ENCODE measurements around the gene SLAMF9. TPM values are rescaled to one million over a fixed set of nuclear protein-coding genes. Genes with fewer than 3 reads are reported as not detected.

SLAMF9 gene
- polyA plus RNA-seq, 2 donors = 0.05 to 0.14 TPM

- H3K36me3 ChIP-seq (ENCODE audit: control insufficient read depth in 2 of 2, insufficient read depth in 2 of 2, low read length in 1 of 2) = peaks cover 0 to 2% of the 10 kb centered on the region in 2 donors
- peak overlapping the region in 1 of 2 donors; percentile 6 for H3K27ac ChIP-seq (ENCODE audit: low read depth in 2 of 2, low read length in 1 of 2)
- no peaks in the 10 kb centered on the region for H3K27me3 ChIP-seq (ENCODE audit: control insufficient read depth in 1 of 2, insufficient read depth in 2 of 2, low read length in 2 of 2)
- H3K4me3 ChIP-seq (ENCODE audit: low read depth in 1 of 2, low read length in 2 of 2) = no peak overlapping the region
- H3K9me3 ChIP-seq (ENCODE audit: control insufficient read depth in 2 of 2, insufficient read depth in 1 of 2, low read depth in 1 of 2, low read length in 1 of 2) = no peaks in the 10 kb centered on the region
- 83 to 88% methylated on average over 3 of the region's 3 CpGs for WGBS, 2 donors
- H3K4me1 ChIP-seq (ENCODE audit: control insufficient read depth in 2 of 2, insufficient read depth in 2 of 2, low read length in 1 of 2) = peaks cover 3 to 16% of the 10 kb centered on the region in 2 donors
These were observed 22.3 kb downstream of the SLAMF9 start for GRCh38 chr1:159931795-159932173.

- 86 to 89% methylated on average over 13 of the region's 13 CpGs for WGBS, 2 donors
These were observed 22.8 kb downstream of the SLAMF9 start for GRCh38 chr1:159931101-159931794.

DNA sequence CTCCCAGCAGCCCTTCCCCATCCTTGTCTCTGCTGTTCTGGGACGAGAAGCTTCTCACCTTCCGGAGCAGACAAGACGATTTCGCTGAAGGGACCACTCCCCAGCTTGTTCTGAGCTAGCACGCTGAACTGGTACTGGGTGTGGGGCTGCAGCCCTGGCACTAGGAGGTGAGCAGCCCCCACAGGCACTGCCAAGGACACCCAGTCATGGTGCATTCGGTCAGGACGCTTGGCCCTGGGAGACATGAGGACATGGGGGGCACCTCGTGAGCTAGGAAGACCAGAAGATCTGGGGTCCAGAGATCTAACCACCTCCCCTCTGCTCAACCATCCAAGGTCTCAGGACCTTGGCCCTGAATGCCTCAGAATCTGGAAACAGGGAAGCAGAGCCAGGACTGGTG is 23.4 kb downstream of the SLAMF9 start:
- Histone ChIP-seq H3K36me3 (ENCODE audit: control insufficient read depth in 2 of 2, insufficient read depth in 2 of 2, low read length in 1 of 2) (peaks cover 0 to 2% of the 10 kb centered on the region in 2 donors), H3K4me1 (ENCODE audit: control insufficient read depth in 2 of 2, insufficient read depth in 2 of 2, low read length in 1 of 2) (peaks cover 3 to 16% of the 10 kb centered on the region in 2 donors), H3K27me3 (ENCODE audit: control insufficient read depth in 1 of 2, insufficient read depth in 2 of 2, low read length in 2 of 2) (no peaks in the 10 kb centered on the region), H3K27ac (ENCODE audit: low read depth in 2 of 2, low read length in 1 of 2) (no peak overlapping the region), H3K4me3 (ENCODE audit: low read depth in 1 of 2, low read length in 2 of 2) (no peak overlapping the region), H3K9me3 (ENCODE audit: control insufficient read depth in 2 of 2, insufficient read depth in 1 of 2, low read depth in 1 of 2, low read length in 1 of 2) (no peaks in the 10 kb centered on the region)
- WGBS, 2 donors = 92 to 95% methylated on average over 8 of the region's 8 CpGs

More at GRCh38 chr1:159931101-159931794, 22.8 kb downstream of the SLAMF9 start:
- Histone ChIP-seq H3K4me1 (ENCODE audit: control insufficient read depth in 2 of 2, insufficient read depth in 2 of 2, low read length in 1 of 2) (peaks cover 3 to 14% of the 10 kb centered on the region in 2 donors), H3K4me3 (ENCODE audit: low read depth in 1 of 2, low read length in 2 of 2) (no peak overlapping the region), H3K27ac (ENCODE audit: low read depth in 2 of 2, low read length in 1 of 2) (no peak overlapping the region), H3K27me3 (ENCODE audit: control insufficient read depth in 1 of 2, insufficient read depth in 2 of 2, low read length in 2 of 2) (no peaks in the 10 kb centered on the region), H3K9me3 (ENCODE audit: control insufficient read depth in 2 of 2, insufficient read depth in 1 of 2, low read depth in 1 of 2, low read length in 1 of 2) (no peaks in the 10 kb centered on the region), H3K36me3 (ENCODE audit: control insufficient read depth in 2 of 2, insufficient read depth in 2 of 2, low read length in 1 of 2) (peaks cover 0 to 2% of the 10 kb centered on the region in 2 donors)

GRCh38 chr1:159930216-159930615 is 23.8 kb downstream of the SLAMF9 start:
- Histone ChIP-seq H3K27ac (ENCODE audit: low read depth in 2 of 2, low read length in 1 of 2) (no peak overlapping the region), H3K9me3 (ENCODE audit: control insufficient read depth in 2 of 2, insufficient read depth in 1 of 2, low read depth in 1 of 2, low read length in 1 of 2) (no peaks in the 10 kb centered on the region), H3K4me3 (ENCODE audit: low read depth in 1 of 2, low read length in 2 of 2) (no peak overlapping the region), H3K36me3 (ENCODE audit: control insufficient read depth in 2 of 2, insufficient read depth in 2 of 2, low read length in 1 of 2) (peaks cover 0 to 2% of the 10 kb centered on the region in 2 donors), H3K27me3 (ENCODE audit: control insufficient read depth in 1 of 2, insufficient read depth in 2 of 2, low read length in 2 of 2) (no peaks in the 10 kb centered on the region), H3K4me1 (ENCODE audit: control insufficient read depth in 2 of 2, insufficient read depth in 2 of 2, low read length in 1 of 2) (peaks cover 3 to 16% of the 10 kb centered on the region in 2 donors)
- 84 to 90% methylated on average over 11 of the region's 11 CpGs for WGBS, 2 donors

GRCh38 chr1:159929155-159930051 is 24.6 kb downstream of the SLAMF9 start:
- H3K27me3 ChIP-seq (ENCODE audit: control insufficient read depth in 1 of 2, insufficient read depth in 2 of 2, low read length in 2 of 2) = no peaks in the 10 kb centered on the region
- H3K27ac ChIP-seq (ENCODE audit: low read depth in 2 of 2, low read length in 1 of 2) = peak overlapping the region in 1 of 2 donors; percentile 36
- H3K4me1 ChIP-seq (ENCODE audit: control insufficient read depth in 2 of 2, insufficient read depth in 2 of 2, low read length in 1 of 2) = peaks cover 3 to 16% of the 10 kb centered on the region in 2 donors
- H3K36me3 ChIP-seq (ENCODE audit: control insufficient read depth in 2 of 2, insufficient read depth in 2 of 2, low read length in 1 of 2) = peaks cover 0 to 2% of the 10 kb centered on the region in 2 donors
- no peaks in the 10 kb centered on the region for H3K9me3 ChIP-seq (ENCODE audit: control insufficient read depth in 2 of 2, insufficient read depth in 1 of 2, low read depth in 1 of 2, low read length in 1 of 2)
- H3K4me3 ChIP-seq (ENCODE audit: low read depth in 1 of 2, low read length in 2 of 2) = no peak overlapping the region
- 68 to 73% methylated on average over 48 of the region's 48 CpGs for WGBS, 2 donors

GRCh38 chr1:159928491-159929050 is 25.5 kb downstream of the SLAMF9 start:
- Histone ChIP-seq H3K4me1 (ENCODE audit: control insufficient read depth in 2 of 2, insufficient read depth in 2 of 2, low read length in 1 of 2) (peaks cover 3 to 14% of the 10 kb centered on the region in 2 donors), H3K36me3 (ENCODE audit: control insufficient read depth in 2 of 2, insufficient read depth in 2 of 2, low read length in 1 of 2) (peaks cover 0 to 2% of the 10 kb centered on the region in 2 donors), H3K27me3 (ENCODE audit: control insufficient read depth in 1 of 2, insufficient read depth in 2 of 2, low read length in 2 of 2) (no peaks in the 10 kb centered on the region), H3K9me3 (ENCODE audit: control insufficient read depth in 2 of 2, insufficient read depth in 1 of 2, low read depth in 1 of 2, low read length in 1 of 2) (no peaks in the 10 kb centered on the region), H3K4me3 (ENCODE audit: low read depth in 1 of 2, low read length in 2 of 2) (no peak overlapping the region), H3K27ac (ENCODE audit: low read depth in 2 of 2, low read length in 1 of 2) (peak overlapping the region in 1 of 2 donors; percentile 6)
- WGBS, 2 donors = 88 to 93% methylated on average over 18 of the region's 18 CpGs

DNA sequence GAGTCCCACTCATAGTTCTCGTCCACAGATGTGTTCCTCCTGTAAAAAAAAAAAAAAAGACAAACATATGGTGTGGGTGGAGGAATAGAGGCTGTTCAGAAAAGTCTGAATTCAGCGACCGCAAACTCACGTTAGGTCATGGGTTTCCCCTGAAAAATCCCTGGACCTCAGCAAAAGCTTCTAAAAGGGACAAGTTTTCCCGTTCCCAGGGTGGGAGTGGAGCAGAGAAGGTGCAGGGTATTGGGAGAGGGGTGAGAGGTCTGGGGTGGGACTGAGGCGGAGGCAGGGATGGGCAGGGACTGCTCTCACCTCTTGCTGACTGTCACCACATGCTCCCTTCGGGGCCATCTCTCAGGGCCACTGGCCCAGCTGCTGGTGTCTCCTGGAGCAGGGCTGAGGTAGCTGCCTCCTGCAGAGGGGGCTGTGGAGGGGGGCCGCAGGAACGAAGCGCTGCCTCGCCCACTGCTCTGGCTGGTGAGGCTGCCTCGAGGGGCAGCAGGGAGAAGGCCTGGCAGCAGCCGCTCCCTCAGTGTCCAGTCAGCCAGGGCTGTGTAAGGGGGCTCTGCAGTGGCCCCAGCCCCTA is 26.1 kb downstream of the SLAMF9 start:
- peaks cover 0 to 2% of the 10 kb centered on the region in 2 donors for H3K36me3 ChIP-seq (ENCODE audit: control insufficient read depth in 2 of 2, insufficient read depth in 2 of 2, low read length in 1 of 2)
- WGBS, 2 donors = 74 to 75% methylated on average over 13 of the region's 13 CpGs

DNA sequence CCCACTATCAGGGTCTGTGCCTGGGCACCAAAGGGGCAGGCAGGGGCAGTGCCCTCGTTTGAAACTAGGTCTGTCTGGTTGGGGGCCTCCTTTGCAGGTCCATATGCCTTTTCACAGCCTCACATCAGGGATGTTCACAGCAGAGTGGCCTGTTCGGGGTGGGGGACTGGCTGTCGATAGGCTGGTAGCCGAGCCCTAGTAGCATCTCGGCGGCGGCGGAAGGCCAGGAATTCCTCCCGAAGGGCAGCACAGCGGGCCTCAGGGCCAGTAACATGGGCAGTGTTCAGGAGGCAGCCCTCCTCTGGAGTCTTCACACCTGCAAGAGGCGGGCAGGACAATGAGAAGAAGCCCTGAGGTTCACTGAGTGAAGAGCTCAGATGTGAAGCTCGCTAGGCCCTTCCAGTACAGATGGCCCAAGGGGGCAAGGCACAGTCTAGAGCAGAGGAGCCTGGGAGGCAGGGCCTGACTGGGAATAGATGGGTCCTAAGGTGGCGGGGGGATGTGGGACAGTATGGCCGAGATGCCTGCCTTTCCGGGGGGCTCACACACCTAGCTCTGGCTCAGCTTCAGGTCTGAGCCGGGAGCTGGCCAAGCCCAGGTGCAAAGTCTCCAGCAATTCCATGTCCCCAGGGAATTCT is 26.7 kb downstream of the SLAMF9 start:
- 83% methylated on average over 16 of the region's 16 CpGs for WGBS, 2 donors

More for the DNA sequence above, 26.1 kb downstream of the SLAMF9 start:
- no peak overlapping the region for H3K4me3 ChIP-seq (ENCODE audit: low read depth in 1 of 2, low read length in 2 of 2)
- H3K27ac ChIP-seq (ENCODE audit: low read depth in 2 of 2, low read length in 1 of 2) = no peak overlapping the region
- no peaks in the 10 kb centered on the region for H3K27me3 ChIP-seq (ENCODE audit: control insufficient read depth in 1 of 2, insufficient read depth in 2 of 2, low read length in 2 of 2)
- H3K4me1 ChIP-seq (ENCODE audit: control insufficient read depth in 2 of 2, insufficient read depth in 2 of 2, low read length in 1 of 2) = peaks cover 3 to 13% of the 10 kb centered on the region in 2 donors
- H3K9me3 ChIP-seq (ENCODE audit: control insufficient read depth in 2 of 2, insufficient read depth in 1 of 2, low read depth in 1 of 2, low read length in 1 of 2) = no peaks in the 10 kb centered on the region

GRCh38 chr1:159925719-159926078 is 28.3 kb downstream of the SLAMF9 start:
- H3K4me3 ChIP-seq (ENCODE audit: low read depth in 1 of 2, low read length in 2 of 2) = peak overlapping the region; percentile 76 to 96
- no peaks in the 10 kb centered on the region for H3K27me3 ChIP-seq (ENCODE audit: control insufficient read depth in 1 of 2, insufficient read depth in 2 of 2, low read length in 2 of 2)
- H3K36me3 ChIP-seq (ENCODE audit: control insufficient read depth in 2 of 2, insufficient read depth in 2 of 2, low read length in 1 of 2) = peaks cover 0 to 5% of the 10 kb centered on the region in 2 donors
- 4 to 7% methylated on average over 7 of the region's 7 CpGs for WGBS, 2 donors
- H3K4me1 ChIP-seq (ENCODE audit: control insufficient read depth in 2 of 2, insufficient read depth in 2 of 2, low read length in 1 of 2) = peaks cover 11 to 23% of the 10 kb centered on the region in 2 donors
- H3K27ac ChIP-seq (ENCODE audit: low read depth in 2 of 2, low read length in 1 of 2) = peak overlapping the region; percentile 97 to 99
- no peaks in the 10 kb centered on the region for H3K9me3 ChIP-seq (ENCODE audit: control insufficient read depth in 2 of 2, insufficient read depth in 1 of 2, low read depth in 1 of 2, low read length in 1 of 2)

More for the DNA sequence above, 26.7 kb downstream of the SLAMF9 start:
- H3K4me3 ChIP-seq (ENCODE audit: low read depth in 1 of 2, low read length in 2 of 2) = no peak overlapping the region
- no peaks in the 10 kb centered on the region for H3K27me3 ChIP-seq (ENCODE audit: control insufficient read depth in 1 of 2, insufficient read depth in 2 of 2, low read length in 2 of 2)
- peaks cover 0 to 3% of the 10 kb centered on the region in 2 donors for H3K36me3 ChIP-seq (ENCODE audit: control insufficient read depth in 2 of 2, insufficient read depth in 2 of 2, low read length in 1 of 2)
- H3K27ac ChIP-seq (ENCODE audit: low read depth in 2 of 2, low read length in 1 of 2) = peak overlapping the region in 1 of 2 donors; percentile 7
- H3K4me1 ChIP-seq (ENCODE audit: control insufficient read depth in 2 of 2, insufficient read depth in 2 of 2, low read length in 1 of 2) = peaks cover 10 to 17% of the 10 kb centered on the region in 2 donors
- H3K9me3 ChIP-seq (ENCODE audit: control insufficient read depth in 2 of 2, insufficient read depth in 1 of 2, low read depth in 1 of 2, low read length in 1 of 2) = no peaks in the 10 kb centered on the region

All from esophagus (tissue), 2 donors.